ENCODE measurements around the gene KLHL3. TPM values are rescaled to one million over a fixed set of nuclear protein-coding genes. Genes with fewer than 3 reads are reported as not detected.

KLHL3 gene
- total RNA-seq, 2 experiments from 2014 or later = 16.3 to 21.2 TPM

DNA sequence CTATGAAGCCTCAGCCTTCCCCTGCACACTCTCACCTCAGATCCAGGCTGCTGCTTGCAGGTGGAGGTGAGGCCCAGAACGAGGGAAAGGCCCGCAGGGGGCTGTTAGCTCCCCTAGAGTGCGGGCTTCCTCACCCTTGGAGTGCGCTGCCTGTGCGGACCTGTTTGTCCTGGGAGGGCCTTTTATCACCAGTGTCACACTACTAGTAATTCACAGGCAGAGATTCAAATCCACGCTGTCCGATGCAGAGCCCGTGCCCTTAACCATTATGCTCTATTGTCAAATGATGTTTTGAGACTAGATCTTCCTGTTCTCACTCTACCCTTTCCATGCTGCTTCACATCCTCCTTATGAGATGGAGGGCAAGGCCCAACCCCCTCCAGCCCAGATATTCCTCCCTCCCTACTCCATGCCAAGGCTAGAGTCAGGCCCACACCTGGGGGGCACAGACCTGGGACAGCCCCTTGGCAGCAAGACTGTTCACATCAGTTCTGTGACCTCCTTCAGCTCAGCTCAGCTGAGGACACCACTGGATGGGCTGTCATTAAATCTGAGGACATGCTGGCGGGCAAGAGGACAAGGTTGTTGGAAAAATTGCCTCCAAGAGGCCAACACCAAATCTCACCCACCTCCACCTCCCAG is 124.0 kb downstream of the KLHL3 start:
- Mint-ChIP-seq H3K4me3 (no peak overlapping the region), H3K36me3 (no peaks in the 10 kb centered on the region), H3K9me3 (no peaks in the 10 kb centered on the region), H3K4me1 (peaks cover 4% of the 10 kb centered on the region), H3K27ac (no peak overlapping the region), H3K27me3 (peaks cover 14% of the 10 kb centered on the region)
- ATAC-seq (ENCODE audit: low read depth) = no peak
- POLR2A ChIA-PET = no interaction called here
- DNase-seq = no peak

DNA sequence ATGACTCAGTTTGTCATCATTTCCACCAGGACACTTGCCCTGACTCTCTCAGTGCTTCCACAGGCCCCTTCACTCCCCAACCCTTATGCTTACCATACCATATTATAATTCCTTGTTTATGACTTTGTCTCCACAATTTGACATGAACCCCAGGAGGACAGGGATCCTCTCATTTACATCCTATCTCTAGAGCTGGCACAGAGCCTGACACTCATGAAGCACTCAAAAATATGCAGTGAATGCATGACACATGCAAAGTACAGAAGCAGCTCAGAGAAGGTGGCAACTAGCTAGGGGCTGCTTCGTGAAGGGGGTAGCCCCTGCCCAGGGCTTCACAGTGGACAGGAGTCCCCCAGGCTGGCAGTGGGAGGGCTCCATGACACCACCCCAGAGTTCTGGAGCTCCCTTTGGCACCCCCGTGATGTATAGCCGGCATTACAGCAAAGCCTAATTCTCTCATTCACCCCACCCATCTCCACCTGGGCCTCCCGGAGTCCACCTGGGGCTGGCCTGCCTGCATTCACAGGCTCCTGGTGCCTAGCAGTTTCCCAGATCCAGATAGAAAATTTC is 124.8 kb downstream of the KLHL3 start:
- ATAC-seq (ENCODE audit: low read depth) (no peak), DNase-seq (no peak)
- Mint-ChIP-seq H3K27ac (no peak overlapping the region), H3K36me3 (no peaks in the 10 kb centered on the region), H3K9me3 (no peaks in the 10 kb centered on the region), H3K4me1 (peaks cover 4% of the 10 kb centered on the region), H3K4me3 (no peak overlapping the region), H3K27me3 (peaks cover 15% of the 10 kb centered on the region)
- POLR2A ChIA-PET = no interaction called here

DNA sequence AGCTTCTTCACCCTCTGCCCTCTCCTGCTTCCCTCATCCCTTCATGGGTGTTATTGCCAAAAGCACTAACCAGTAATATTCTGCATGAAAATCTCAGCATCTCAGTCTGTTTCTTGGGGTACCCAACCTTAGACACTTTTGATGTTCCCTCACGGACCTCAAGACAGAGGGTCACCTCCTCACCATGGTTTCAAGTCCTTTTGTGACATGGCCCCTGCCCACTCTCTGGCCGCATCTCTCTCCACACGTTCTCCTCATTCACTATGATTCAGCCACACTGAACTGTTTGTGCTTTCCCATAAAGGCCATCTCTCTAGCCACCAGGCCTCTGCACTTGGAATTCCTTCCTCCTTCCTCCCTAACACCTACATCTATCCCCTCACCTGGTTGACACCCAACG is 125.3 kb downstream of the KLHL3 start:
- DNase-seq (no peak), ATAC-seq (ENCODE audit: low read depth) (no peak)
- H3K4me3 Mint-ChIP-seq = no peak overlapping the region
- POLR2A ChIA-PET = no interaction called here
- no peaks in the 10 kb centered on the region for H3K36me3 Mint-ChIP-seq
- H3K27me3 Mint-ChIP-seq = peaks cover 20% of the 10 kb centered on the region
- peaks cover 4% of the 10 kb centered on the region for H3K4me1 Mint-ChIP-seq
- no peaks in the 10 kb centered on the region for H3K9me3 Mint-ChIP-seq
- no peak overlapping the region for H3K27ac Mint-ChIP-seq

DNA sequence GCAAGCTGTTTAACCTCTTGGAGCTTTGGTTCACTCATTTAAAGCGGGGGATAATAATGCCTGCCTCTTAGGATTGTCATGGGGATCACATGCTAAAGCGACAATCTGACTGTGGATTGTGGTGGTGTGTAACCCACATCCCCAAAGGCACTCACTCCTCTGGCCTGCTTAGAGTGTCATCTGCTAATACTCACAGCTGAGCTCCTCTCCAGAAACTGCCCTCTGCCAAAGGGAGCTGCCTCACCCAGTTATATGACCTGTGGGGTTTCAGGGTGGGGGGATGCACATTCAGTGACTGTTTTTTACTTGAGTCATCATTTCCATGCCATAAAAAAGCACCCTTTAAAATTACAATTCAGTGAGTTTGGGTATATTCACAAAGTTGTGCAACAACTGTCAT is 126.8 kb downstream of the KLHL3 start:
- Mint-ChIP-seq H3K27ac (no peak overlapping the region), H3K9me3 (no peaks in the 10 kb centered on the region), H3K27me3 (peaks cover 34% of the 10 kb centered on the region), H3K4me3 (no peak overlapping the region), H3K4me1 (peaks cover 3% of the 10 kb centered on the region), H3K36me3 (no peaks in the 10 kb centered on the region)
- ATAC-seq (ENCODE audit: low read depth) (no peak), DNase-seq (no peak)
- POLR2A ChIA-PET = no interaction called here

DNA sequence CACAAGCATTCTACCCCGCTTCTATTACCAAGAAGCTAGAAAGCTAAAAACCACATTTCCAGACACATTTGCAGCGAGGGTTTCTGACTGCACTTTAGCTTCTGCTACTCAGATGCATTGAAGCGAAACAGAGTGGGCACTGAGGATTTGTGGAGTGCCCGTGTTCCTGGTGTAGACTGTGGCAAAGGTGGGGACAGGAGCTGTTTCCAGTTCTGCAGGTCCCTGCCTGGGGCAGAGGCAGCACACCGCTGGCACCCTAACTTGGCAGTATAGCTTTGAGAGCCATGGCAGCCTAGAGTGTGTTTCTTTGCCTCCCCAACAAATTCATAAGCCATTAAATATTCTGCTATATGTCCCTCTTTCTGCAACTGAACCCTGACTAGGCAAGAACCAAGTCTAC is 128.1 kb downstream of the KLHL3 start:
- Mint-ChIP-seq H3K36me3 (no peaks in the 10 kb centered on the region), H3K27ac (no peak overlapping the region), H3K4me3 (no peak overlapping the region), H3K9me3 (no peaks in the 10 kb centered on the region), H3K27me3 (peaks cover 38% of the 10 kb centered on the region), H3K4me1 (no peaks in the 10 kb centered on the region)
- DNase-seq (no peak), ATAC-seq (ENCODE audit: low read depth) (no peak)
- POLR2A ChIA-PET = no interaction called here

DNA sequence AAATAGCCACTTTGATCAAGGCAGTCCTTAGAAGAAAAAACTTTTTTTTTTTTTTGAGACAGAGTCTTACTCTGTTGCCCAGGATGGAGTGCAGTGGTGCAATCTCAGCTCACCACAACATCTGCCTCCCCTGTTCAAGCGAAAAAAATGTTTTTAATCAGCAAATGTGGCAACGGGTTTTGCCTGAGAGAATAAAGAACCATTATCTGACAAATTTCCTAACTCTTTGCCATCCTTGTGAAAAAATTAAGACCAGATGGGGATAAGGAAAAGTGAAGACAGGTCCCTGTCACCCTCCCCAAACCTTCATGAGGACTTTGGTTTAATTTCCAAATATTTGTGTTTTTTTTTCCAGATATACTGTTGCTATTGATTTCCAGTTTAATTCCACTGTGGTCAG is 129.5 kb downstream of the KLHL3 start:
- DNase-seq (no peak), ATAC-seq (ENCODE audit: low read depth) (no peak)
- no peak overlapping the region for H3K4me3 Mint-ChIP-seq
- H3K36me3 Mint-ChIP-seq = no peaks in the 10 kb centered on the region
- H3K27ac Mint-ChIP-seq = no peak overlapping the region
- no peaks in the 10 kb centered on the region for H3K4me1 Mint-ChIP-seq
- no peaks in the 10 kb centered on the region for H3K9me3 Mint-ChIP-seq
- POLR2A ChIA-PET = no interaction called here
- peaks cover 38% of the 10 kb centered on the region for H3K27me3 Mint-ChIP-seq

DNA sequence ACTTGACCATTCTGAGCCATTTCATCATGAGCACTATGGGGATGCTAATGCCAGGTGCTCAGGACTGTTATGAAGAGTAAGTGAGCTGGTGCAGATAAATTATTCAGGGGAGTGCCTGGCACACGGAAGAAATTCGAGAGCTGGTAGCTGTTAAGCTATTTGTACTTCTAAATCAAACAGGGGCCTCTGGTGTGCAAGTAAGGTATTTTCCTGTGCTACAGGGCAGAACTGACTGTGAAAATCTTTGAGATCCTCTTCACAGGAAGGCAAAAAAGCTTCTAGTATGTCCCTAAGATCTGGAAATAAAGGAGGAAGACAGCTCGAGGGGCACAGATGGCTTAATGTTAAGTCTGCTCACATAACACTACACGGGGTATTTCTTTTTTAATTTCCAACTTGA is 130.5 kb downstream of the KLHL3 start:
- Mint-ChIP-seq H3K4me3 (no peak overlapping the region), H3K36me3 (no peaks in the 10 kb centered on the region), H3K4me1 (no peaks in the 10 kb centered on the region), H3K27me3 (peaks cover 42% of the 10 kb centered on the region), H3K9me3 (no peaks in the 10 kb centered on the region), H3K27ac (no peak overlapping the region)
- ATAC-seq (ENCODE audit: low read depth) = no peak
- POLR2A ChIA-PET = no interaction called here
- no peak for DNase-seq

DNA sequence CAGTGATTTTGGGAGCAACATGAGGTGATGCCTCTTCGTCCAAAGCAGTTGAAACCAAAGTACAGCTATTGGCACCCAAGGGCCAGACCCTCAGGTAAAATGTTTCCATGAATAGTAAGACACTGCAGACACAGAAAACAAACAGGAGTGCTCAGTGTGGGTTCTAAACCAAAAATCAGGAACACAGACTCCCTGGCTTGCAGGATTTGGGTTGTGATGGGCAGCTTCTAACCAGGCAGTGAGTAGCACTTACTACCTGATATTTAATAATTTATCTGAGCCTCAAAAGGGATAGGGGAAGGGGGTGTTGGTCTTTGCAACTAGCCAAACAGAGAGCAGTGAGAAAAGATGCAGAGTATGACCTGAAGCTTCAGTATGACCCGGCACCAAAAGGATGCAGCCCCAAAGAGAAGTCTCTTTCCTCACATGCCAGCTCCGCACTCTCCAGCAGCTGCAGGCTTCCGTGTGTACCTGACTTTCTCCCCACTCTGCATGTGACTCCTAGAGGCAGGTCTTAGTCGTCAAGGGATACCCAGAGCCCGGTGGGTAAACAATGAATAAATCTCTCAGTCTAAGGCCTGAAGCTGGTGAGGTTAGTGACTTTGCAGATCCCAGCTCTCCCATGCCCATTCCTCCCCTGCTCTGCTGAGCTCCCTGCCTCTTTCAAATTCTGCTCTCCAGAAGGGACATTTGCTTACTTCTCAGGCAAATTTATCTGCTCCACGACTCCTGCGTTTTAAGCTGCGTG is 131.4 kb downstream of the KLHL3 start:
- H3K27me3 Mint-ChIP-seq = peaks cover 43% of the 10 kb centered on the region
- H3K9me3 Mint-ChIP-seq = no peaks in the 10 kb centered on the region
- DNase-seq = no peak
- H3K36me3 Mint-ChIP-seq = no peaks in the 10 kb centered on the region
- no peak for ATAC-seq (ENCODE audit: low read depth)
- POLR2A ChIA-PET = no interaction called here
- H3K4me3 Mint-ChIP-seq = no peak overlapping the region
- H3K4me1 Mint-ChIP-seq = no peaks in the 10 kb centered on the region
- no peak overlapping the region for H3K27ac Mint-ChIP-seq

DNA sequence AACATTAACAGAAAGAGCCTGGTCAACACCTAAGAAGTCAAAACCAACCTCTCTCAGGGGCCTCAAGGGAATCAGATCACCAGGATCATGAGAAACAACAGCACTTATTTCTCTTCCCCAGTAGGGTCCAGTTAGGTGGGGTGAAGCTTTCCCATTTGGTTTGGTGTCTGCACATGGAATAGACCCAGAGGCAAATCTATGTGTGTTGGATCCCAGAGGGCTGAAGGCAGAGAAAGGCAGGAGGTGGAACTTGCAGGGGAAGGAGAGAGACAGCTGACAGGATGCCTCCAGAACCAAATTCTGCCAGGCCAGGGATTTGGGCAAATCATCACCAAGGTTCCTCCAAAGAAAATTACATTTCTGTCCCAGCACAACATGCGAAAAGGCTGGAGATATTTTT is 132.0 kb downstream of the KLHL3 start:
- Mint-ChIP-seq H3K27me3 (peaks cover 42% of the 10 kb centered on the region), H3K9me3 (no peaks in the 10 kb centered on the region), H3K36me3 (no peaks in the 10 kb centered on the region), H3K4me1 (no peaks in the 10 kb centered on the region), H3K27ac (no peak overlapping the region), H3K4me3 (no peak overlapping the region)
- ATAC-seq (ENCODE audit: low read depth) (no peak), DNase-seq (no peak)
- POLR2A ChIA-PET = no interaction called here

DNA sequence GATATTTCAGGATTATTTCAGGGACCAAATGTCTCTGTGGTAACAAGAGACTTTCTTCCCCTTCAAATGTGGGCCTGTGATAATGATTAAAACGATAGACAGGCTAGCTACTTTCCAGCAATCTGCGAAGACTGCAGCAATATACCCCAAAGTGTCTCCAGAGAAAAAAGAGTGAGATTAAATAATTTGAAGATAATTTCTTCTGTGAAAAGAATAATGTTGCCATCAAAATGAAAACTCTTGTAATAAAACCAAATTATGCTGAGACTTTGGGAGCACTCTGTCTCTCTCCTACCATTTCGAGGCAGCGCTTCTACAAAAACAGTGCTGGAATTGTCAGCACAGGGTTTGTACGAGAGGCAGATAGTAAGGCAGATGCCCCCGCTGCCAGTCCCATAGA is 132.5 kb downstream of the KLHL3 start:
- peaks cover 42% of the 10 kb centered on the region for H3K27me3 Mint-ChIP-seq
- POLR2A ChIA-PET = no interaction called here
- no peak overlapping the region for H3K4me3 Mint-ChIP-seq
- ATAC-seq (ENCODE audit: low read depth) (no peak), DNase-seq (no peak)
- no peaks in the 10 kb centered on the region for H3K36me3 Mint-ChIP-seq
- H3K27ac Mint-ChIP-seq = no peak overlapping the region
- no peaks in the 10 kb centered on the region for H3K9me3 Mint-ChIP-seq
- H3K4me1 Mint-ChIP-seq = no peaks in the 10 kb centered on the region

DNA sequence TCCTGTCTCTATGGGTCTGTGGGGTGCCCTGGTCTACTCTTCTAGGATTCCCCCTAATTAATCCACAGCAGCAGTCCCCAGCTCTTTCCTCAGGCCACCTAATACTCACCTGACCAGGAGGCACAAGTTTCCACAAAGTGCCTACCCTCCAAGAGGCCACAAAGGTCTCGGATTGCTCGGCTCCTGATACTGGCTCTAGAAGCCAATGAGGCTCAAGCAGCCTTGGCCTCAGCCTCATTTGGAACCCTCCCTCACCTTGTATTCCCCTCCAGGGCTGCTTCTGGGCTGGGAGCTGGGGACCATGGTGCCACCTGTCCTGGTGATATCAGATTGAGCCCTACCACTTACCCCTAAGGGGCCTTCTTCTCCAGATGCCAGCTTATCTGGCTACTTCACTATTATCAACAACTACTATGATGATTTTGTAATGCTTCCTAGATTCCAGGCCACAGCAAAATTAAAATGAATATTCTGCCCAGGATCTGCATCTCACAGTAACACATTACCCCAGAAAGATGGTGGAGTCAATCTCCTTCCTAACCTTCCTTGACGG is 133.1 kb downstream of the KLHL3 start:
- no peak for DNase-seq
- peaks cover 44% of the 10 kb centered on the region for H3K27me3 Mint-ChIP-seq

DNA sequence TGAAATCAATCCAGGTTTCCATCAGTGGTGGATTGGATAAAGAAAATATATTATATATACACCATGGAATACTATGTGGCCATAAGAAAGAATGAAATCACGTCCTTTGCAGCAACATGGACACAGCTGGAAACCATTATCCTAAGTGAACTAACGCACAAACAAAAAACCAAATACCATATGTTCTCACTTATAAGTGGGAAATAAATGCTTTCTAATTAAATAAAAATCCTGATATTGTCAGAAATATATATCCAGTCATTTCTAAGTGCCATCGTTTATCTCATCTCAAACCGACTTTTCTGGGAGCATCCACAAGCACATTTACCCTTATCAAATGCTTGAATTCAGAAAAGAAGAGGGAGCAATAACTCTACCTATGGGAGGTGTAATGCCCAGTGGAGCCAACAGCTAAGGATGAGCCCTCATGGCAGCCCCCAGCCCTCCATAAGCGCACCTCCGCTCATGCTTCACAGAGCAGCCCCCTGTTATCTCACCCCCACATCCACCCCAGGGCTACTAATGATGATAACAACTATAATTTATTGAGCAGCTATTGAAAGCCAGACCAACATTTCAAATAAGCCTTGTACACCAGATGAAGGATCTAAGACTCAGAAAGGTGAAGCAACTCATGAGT is 135.0 kb downstream of the KLHL3 start:
- POLR2A ChIA-PET = no interaction called here
- no peaks in the 10 kb centered on the region for H3K4me1 Mint-ChIP-seq
- DNase-seq = no peak
- ATAC-seq (ENCODE audit: low read depth) = no peak
- H3K36me3 Mint-ChIP-seq = no peaks in the 10 kb centered on the region
- H3K4me3 Mint-ChIP-seq = no peak overlapping the region
- no peak overlapping the region for H3K27ac Mint-ChIP-seq
- H3K9me3 Mint-ChIP-seq = no peaks in the 10 kb centered on the region
- H3K27me3 Mint-ChIP-seq = peaks cover 44% of the 10 kb centered on the region

More for the DNA sequence above, 133.1 kb downstream of the KLHL3 start:
- Mint-ChIP-seq H3K36me3 (no peaks in the 10 kb centered on the region), H3K27ac (no peak overlapping the region), H3K9me3 (no peaks in the 10 kb centered on the region), H3K4me1 (no peaks in the 10 kb centered on the region), H3K4me3 (no peak overlapping the region)
- ATAC-seq (ENCODE audit: low read depth) = no peak
- POLR2A ChIA-PET = no interaction called here

DNA sequence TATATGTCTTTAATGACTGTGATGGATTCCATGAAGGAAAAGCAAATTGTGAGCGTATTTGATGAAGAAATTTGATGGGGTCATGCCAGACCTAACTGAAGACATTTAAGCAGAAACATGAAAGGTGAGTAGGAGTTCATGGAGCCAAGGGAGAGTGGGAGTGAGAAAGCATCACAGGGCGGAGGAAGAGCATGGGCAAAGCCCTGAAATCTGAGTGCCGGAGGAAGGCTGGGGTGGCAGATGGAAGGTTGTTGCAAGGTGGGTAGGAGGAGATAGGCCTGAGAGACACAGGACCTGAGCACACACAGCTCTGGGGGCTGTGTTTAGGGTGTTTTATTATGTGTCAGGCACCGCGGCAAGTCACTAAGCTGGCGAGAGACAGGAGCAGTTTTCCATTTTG is 136.4 kb downstream of the KLHL3 start:
- Mint-ChIP-seq H3K27me3 (peaks cover 37% of the 10 kb centered on the region), H3K4me3 (no peak overlapping the region), H3K36me3 (no peaks in the 10 kb centered on the region), H3K27ac (no peak overlapping the region), H3K9me3 (no peaks in the 10 kb centered on the region), H3K4me1 (no peaks in the 10 kb centered on the region)
- POLR2A ChIA-PET = no interaction called here
- DNase-seq = no peak
- no peak for ATAC-seq (ENCODE audit: low read depth)

DNA sequence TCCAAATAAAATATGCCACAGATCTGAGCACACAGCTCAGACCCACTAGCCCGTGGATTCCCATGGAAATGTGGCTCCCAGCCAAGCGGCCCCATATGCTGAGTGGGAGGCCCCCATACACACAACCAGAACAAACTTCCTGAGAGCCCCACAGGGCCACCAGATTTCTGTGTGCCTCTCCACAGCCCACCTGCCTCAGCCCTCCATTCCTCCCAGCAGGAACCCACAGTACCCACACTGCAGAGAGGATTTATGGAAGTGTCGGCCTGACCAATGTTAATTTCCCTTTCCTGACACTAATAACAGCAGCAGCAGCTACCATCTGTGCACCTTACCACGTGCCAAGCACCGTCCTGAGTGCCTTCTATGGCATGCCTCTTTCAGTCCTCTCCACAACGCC is 137.5 kb downstream of the KLHL3 start:
- Mint-ChIP-seq H3K9me3 (no peaks in the 10 kb centered on the region), H3K27me3 (peaks cover 38% of the 10 kb centered on the region), H3K36me3 (no peaks in the 10 kb centered on the region), H3K4me3 (no peak overlapping the region), H3K4me1 (no peaks in the 10 kb centered on the region), H3K27ac (no peak overlapping the region)
- no peak for ATAC-seq (ENCODE audit: low read depth)
- DNase-seq = no peak
- POLR2A ChIA-PET = no interaction called here
